GM21619 (cell line): ENCODE data around the gene SHFL.

Experiments used
- ATAC-seq: cut with Tn5 transposase; IDR thresholded peaks from one replicate; pipeline ENCODE4 v1.9.1; 2021; ENCODE audit not compliant: unreplicated experiment

The SHFL gene

DNA sequence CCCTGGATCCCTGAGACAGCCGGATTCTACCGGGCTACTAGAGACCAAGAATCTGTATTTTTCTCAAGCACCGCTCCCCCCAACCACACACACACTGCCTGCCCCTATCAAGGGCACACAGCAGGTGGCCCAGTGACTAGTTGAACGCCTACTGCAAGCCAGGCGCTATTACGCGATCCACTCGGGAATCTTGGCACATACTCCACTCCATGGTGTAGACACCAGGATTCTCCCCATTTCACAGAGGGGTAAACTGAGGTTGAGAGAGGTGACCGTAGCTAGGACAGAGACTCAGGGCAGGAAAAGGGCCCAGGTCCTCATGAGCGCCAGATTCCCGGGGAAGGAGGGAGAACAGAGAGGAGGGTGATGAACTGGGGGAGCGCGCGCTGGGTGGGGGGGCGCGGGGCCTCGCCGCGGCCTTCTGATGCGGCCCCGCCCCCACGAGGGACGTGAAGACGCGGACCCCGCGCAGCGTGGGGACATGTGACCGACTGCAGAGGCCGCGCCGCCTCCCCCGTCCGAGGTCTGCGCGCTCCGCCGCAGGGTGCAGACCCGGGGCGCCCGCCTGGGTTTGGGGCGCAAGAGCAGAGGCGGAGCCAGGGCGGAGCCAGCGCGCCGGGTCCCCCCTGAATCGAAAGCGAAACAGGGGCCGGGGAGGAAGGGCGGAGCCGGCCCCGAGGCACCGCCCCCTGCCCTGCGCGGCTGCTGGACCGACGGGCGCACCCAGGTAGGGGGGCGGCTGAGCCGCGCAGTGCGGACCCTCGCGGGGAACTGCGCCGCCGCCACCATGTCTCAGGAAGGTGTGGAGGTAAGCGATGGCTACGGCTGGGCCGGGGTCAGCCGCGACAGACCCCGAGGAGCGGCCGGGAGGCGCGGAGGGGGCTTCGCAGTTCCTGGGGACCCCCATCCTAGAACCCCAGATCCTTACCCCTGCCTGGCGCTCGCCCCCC is at the start of gene SHFL:
SHFL (plus strand) TSS at position 677 of the 950 bp plus-strand sequence; CDS start at position 788, 111 bp downstream.
- ATAC-seq, result peak; percentile 78

DNA sequence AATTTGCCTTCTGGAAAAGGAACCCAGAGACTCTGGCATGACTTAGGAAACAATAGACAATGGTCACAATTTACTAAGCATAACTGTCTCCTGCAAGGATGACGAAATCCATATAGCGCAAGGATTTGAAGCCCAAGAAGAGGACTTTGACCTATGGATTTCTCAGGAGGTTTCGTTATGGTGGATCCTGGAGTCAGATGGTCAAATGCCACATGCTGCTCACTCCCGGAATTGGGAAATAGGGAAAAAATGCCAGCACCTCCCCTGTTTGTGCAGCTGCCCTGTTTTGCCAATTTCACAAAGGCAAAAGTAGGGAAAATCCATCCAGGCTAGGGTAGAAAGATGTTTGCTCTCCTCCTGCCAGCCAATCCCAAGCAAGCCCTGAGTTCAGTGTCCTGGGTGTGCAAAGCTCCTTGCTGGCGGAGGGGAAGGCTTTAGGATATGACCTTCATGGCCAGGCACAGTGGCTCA is 49.5 kb upstream of the SHFL start:
- no peak for ATAC-seq

DNA sequence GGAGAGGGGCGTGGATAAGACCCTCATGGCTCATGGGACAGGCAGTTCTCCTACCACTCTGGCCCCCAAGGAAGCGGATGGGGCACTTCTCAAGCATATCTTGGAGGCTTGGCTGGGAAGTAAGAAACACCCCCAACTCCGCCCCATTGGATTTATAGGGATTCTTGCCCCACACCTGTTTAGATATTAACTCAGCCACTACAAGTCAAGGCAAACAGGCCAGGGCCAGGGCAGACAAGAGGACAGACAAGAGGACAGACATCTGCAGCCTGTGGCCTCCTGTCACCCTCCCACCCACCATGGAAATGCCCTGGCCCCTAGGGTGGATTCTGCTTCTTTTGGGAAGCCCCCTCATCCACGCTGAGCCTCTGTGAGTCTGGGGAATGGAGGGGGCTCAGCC is 48.8 kb upstream of the SHFL start:
- ATAC-seq, result no peak

DNA sequence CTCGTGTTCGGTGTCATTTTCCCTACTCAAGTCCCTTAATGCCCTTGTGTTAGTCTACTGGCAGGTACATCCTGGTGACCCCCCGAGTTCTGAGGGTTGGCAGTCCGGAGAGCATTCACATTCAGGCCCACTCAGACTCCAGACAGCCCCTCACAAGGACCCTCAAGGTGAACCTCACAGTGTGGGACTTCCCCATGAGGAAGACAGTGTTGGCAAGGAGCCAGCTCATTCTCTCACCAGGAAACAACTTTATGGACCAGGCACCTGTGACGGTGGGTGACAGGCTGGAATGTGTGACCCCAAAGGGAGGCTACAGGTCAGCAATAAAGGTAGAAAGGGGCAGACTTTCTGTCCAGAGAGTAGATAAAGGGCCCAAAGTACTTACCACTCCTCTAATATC is 48.3 kb upstream of the SHFL start:
- ATAC-seq, result no peak

DNA sequence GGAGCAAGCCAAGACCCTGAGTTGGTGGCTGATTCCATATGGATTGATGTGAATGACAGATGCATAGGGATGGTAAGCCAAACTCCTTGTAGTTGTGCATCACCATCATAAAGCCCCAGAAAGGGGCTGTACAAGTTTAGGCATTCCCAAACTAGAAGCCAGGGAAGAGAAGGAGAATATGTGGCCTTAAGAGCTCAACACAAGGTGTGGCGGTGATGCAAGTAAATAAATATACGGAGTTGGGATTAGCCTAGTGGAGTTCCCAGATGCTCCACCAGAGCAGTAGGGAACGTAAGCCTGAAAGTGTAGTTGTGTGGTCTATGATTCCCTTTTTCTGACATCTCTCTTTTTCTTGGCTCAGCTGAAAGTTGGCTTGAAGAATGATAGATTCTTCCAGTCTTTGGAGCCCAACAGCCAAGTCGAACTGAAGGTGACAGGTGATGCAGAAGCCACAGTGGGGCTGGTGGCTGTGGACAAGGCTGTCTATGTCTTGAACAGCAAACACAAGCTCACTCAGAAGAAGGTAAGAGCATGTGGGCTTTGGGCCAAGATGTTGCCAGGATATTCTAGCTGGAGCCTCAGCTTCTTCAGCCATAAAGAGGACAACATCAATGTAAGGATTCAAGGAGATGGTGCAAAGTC is 42.7 kb upstream of the SHFL start:
- no peak for ATAC-seq

DNA sequence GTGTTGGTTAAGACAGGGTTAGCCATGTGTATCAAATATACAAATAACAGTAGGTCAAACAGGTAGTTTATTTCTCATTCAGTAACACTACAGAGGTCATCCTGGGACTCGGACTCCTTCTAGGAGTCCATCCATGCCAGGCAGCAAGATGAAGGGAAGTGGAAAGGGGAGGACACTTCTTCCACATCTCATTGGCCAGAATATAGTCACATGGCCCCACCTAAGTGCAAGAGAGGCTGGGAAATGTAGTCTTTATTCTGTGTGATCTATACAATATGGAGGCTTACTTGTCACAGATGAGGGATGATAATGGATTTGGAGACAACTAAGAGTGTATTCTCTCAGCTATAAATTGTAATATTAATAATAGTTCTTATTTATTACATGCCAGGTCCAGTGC is 41.7 kb upstream of the SHFL start:
- no peak for ATAC-seq

DNA sequence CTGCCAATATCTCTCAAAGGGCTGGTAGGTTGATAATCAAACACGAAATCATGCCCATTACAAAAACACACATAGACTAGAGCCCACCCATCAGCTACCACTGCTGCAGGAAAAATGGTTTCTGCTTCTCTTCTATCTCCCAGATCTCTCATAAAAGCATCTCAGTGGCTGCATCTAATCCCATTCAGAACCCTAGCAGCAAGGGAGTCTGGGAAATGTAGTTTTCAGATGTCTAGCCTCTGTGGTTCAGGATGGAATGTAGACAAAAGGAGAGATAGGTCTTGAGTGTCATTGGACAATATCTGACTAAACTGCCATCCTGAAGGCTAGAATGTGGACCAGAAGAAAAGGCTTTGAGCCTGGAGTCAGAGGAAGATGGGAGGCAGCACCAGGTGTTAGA is 40.7 kb upstream of the SHFL start:
- no peak for ATAC-seq

DNA sequence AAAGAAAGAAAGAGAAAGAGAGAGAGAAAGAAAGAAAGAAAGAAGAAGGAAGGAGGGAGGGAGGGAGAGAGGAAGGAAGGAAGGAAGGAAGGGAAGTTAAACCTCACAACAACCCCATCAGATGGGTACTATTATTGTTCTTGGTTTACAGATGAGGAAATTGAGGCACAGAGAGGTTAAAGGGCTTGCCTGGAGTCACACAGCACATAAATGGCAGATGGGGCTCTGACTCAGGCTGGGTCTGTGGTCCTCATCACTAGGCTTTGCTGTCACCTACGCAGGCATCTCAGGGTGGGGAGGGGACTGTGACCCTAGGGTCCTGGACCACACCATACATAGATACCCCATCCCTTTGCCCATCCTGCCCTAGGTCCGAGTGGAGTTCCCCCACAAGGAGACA is 36.5 kb upstream of the SHFL start:
- ATAC-seq, result no peak

DNA sequence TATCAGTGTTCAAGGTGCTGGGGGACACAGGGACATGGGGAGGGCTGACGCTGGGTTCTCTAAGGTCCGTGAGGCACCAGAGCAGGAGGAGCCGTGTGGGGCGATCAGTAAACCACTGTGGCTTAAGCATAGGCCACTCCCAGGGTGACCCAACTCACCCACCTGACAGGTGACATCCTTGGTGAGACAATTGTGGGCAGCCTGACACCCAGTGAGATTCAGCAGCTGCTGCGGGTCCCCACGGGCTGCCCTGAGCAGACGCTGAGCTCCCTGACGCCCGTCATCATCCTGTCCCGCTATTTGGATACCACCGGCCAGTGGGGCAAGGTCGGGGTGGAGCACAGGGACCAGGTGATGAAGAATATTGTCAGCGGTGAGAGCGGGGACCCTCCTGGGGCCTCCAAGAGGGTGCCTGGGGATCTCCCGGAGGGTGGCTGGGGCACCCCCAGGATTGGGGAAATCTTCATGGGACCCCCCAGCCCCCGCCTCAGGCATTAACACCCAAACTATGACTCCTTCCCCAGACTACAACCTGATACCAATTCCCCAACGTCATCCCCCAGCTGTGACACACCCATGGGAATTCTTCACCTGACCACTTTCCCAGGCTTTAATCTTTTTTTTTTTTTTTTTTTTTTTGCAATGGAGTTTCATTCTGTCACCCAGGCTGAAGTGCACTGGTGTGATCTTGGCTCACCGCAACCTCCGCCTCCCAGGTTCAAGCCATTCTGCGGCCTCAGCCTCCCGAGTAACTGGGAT is 33.3 kb upstream of the SHFL start:
- ATAC-seq, result no peak

DNA sequence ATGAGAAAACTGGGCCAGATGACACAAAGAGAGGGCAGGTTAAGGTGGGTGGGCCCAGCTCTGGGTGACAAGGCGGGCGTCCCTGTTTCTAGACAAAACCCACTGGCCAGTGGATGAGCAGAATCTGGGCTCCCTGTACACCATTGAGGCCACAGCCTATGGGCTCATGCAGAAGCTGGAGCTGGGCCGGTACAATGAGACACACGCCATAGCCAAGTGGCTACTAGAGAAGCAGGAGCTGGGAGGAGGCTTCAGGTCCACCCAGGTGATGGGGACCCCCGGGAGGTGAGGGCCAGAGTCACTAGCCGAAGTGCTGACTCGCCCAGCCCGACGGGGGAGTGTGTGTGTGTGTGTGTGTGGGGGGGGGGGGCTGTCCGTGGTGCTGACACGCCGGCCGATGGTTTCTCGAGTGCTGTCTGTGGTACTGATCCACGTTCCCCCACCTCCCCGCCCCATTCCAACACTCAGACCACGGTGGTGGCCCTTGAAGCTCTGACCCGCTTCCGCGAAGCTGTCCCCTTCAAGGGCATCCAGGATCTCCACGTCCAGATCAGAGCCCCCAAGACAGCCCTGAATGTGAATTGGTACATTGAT is 24.3 kb upstream of the SHFL start:
- no peak for ATAC-seq

DNA sequence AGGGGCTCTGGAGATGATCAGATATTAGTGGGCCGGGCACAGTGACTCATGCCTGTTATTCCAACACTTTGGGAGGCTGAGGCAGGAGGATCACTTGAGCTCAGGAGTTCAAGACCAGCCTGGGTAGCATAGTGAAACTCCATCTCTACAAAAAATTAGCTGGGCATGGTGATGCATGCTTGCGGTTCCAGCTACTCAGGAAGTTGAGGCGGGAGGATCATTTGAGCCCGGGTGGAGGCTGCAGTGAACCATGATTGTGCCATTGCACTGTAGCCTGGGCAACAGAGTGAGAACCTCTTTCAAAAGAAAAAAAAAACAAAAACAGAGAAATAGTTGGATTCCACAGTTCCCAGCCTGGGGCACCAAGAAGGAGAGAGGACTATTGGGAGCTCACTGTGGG is 17.9 kb upstream of the SHFL start:
- no peak for ATAC-seq

DNA sequence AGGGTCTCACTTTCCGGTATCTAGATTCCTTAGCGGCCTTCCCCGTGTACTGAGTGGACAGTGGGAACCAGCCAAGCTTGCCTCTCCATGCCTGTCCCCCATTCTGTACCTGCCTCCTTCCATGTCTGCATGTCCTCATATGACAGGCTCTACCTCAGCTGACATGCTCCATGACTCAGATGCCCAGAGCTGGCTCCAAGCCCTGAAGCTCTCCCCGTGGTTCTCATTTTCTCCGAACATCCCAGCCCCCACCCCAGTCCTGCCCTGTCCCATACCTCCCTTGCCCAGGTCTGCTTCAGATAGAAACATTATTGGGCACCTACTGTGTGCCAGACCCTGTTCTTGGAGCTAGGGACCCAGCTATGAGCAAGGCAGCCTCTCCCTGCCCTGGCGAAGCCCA is 17.1 kb upstream of the SHFL start:
- no peak for ATAC-seq

DNA sequence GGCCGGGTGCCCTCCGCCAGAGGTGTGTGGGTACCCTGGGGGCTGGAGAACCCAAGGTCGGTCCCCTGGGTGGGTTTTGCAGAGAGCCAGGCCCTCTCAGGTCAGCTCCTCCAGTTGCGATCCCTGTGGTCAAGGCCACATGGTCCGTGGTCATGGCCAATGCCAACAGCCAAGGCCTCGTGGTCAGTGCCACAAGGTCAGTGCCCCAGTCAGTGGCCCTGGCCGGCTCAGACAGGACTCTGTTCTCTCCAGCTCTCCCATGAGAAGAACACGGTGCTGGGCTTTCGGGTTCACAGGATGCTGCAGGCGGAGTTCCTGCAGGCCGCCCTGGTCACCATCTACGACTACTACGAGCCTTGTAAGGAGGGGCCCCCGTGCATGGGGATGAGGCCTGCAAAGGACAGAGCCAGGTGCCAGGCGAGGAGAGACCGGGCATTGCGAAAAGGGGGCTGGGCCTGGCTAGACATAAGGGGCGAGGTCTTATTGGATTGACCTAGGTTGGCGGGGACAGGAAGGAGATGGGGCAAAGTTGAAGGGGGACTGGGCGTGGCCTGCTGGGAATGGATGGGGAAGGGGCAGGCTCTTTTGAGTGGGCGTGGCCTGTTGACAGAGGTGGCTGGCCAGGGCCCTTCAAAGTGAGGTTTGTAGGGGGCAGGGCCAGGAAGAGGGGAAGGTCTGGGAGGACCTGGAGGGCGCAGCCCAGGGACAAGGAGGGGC is 15.2 kb upstream of the SHFL start:
- ATAC-seq, result no peak

DNA sequence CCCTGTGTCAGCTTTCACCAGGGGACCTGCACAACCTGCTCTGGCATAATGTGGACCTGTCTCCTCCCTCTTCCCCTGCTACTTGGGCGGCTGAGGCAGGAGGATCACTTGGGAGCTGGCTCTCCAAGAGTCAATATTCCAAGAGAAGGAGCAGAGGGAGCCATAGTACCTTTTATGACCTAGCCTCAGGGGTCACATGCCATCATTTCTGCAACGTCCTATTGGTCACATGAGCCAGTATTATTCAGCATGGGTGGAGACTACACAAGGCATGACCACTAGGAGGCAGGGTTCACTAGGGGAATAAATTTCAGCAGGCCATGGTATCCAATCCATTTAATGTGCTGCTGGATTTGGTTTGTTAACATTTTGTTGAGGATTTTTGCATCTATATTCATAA is 12.0 kb upstream of the SHFL start:
- no peak for ATAC-seq

DNA sequence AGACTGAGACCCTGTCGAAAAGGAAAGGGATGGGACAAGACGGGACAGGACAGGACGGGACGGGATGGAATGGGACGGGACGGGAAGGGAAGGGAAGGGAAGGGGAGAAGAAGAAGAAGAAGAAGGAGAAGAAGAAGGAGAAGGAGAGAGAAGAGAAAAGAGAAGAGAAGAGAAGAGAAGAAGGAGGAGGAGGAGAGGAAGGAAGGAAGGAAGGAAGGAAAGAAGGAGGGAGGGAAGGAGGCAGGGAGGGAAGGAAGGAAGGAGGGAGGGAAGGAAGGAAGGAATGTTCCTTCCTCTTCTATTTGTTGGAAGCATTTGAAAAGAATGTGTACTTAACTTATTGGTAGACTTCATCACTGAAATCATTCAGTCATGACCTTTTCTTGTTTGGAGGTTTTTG is 9.6 kb upstream of the SHFL start:
- ATAC-seq, result no peak

DNA sequence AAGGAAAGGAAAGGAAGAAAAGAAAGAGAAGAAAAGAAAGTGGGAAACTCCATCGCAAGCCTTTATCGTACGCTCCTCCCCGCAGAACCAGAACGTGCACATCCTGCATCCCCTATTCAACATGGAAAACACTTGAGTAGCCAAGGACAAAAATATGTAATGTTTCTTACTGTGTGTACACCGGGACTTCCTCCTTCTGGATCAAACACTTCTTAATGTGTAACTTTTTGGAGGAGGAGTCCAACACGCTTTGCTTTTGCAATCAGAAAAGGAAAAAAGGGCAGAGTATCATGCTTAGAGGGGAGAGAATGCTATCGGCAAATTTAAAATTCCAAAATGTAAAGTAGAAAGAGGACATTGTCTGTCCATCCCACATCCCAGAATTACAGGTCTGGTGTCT is 7.8 kb upstream of the SHFL start:
- ATAC-seq, result no peak

DNA sequence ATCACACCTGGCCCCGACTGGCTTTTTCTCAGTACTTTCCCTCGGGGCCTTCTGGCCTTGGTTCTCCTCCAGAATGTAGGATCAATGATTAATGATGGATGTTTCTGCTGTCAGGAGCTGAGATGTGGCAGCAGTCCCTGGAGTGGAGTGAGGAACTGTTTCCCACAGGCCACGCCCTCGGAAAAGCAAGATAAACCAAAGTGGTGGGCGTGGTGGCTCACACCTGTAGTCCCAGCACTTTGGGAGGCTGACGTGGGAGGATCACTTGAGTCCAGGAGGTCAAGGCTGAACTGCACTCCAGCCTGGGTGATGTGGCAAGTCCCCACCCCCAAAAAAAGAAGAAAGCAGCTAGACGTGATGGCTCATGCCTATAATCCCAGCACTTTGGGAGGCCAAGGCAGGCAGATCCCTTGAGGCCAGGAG is 7.1 kb upstream of the SHFL start:
- no peak for ATAC-seq

DNA sequence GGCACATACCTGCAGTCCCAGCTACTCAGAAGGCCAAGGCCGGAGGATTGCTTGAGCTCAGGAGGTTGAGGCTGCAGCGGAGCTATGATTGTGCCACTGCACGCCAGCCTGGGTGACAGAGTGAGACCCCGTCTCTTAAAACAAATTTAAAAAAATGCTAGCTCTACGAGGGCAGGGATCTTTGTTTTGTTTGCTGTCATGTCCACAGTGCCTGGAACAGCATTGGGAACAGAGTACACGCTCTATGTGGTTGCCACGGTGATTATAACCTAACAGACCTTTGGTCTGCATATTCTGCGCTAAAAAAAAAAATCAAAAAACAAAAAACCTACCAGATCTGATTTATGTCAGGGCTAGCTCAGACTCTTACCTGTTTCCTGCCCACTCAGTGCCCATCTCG is 2.2 kb upstream of the SHFL start:
- no peak for ATAC-seq

DNA sequence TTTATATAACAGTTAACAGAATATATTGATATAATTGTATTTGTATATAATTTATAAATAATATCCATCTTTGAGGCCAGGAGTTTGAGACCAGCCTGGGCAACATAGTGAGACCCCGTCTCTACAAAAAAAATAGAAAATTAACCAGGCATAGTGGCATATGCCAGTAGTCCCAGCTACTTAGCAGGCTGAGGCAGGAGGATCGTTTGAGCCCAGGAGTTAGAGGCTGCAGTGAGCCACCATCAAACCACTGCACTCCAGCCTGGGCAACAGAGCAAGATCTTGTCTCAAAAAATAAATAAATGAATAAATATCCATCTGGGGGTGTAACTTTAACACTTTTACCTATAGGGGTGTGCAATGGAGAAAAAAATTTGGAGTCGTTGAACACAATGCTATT is 1.3 kb upstream of the SHFL start:
- no peak for ATAC-seq

DNA sequence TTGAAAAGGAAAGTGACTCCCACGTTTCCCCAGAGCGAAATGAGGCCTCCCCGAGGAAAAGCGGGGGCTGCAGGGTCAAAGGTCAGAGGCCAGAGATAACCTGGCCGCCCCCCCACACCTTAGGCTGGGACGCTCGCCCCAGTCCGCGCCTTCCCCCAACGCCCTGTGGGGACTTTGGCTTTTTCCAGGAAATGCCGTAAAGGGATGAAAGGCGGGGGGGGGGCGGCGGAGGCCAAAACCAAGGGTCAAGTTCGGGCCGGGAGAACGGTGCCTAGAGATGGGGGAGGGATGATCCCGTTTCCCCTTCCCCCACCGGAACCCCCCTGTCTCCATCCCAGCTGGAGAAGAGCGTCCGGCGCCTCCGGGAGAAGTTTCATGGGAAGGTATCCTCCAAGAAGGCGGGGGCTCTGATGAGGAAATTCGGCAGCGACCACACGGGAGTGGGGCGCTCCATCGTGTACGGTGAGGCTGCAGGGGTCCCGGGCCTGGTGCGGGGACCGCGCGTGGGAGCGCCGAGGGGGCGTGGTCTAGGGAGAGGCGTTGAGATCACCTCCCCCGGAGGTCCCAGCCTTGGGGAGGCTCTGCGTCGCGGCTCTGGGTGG is 575 bp downstream of the SHFL start:
- ATAC-seq, result no peak
